Measurements from ENCODE around the gene GARIN5A. TPM values are rescaled to one million over a fixed set of nuclear protein-coding genes. Genes with fewer than 3 reads are reported as not detected.
A peak's percentile ranks its signal among the peaks of the same experiment; 100 is the strongest.
"Not testable (repeated sequence)": the region's sequence is repeated elsewhere in the genome, so short reads cannot be mapped to it uniquely, and the experiment has no call there.

The GARIN5A gene
- total RNA-seq, 1 experiment from 2014 or later: 0.23 TPM

GRCh38 chr19:50465000-50465399 is 11.6 kb downstream of the GARIN5A start:
- no peak for DNase-seq (ENCODE audit: low read depth)

GRCh38 chr19:50464348-50464747 is 12.3 kb downstream of the GARIN5A start:
- DNase-seq (ENCODE audit: low read depth): no peak

GRCh38 chr19:50462970-50463369 is 13.7 kb downstream of the GARIN5A start:
- DNase-seq (ENCODE audit: low read depth): no peak

- peak; percentile 58 for DNase-seq (ENCODE audit: low read depth)
Observed at GRCh38 chr19:50461066-50461875, 15.4 kb downstream of the GARIN5A start.

- DNase-seq (ENCODE audit: low read depth): peak; percentile 38
Observed at GRCh38 chr19:50460161-50460765, 16.4 kb downstream of the GARIN5A start.

- no peak for DNase-seq (ENCODE audit: low read depth)
Observed at GRCh38 chr19:50459638-50460037, 17.0 kb downstream of the GARIN5A start.

GRCh38 chr19:50459067-50459456 is 17.6 kb downstream of the GARIN5A start:
- no peak for DNase-seq (ENCODE audit: low read depth)

GRCh38 chr19:50458396-50459066 is 18.1 kb downstream of the GARIN5A start:
- DNase-seq (ENCODE audit: low read depth): no peak

GRCh38 chr19:50457300-50457699 is 19.3 kb downstream of the GARIN5A start:
- no peak for DNase-seq (ENCODE audit: low read depth)

GRCh38 chr19:50455992-50456391 is 20.7 kb downstream of the GARIN5A start:
- no peak for DNase-seq (ENCODE audit: low read depth)

- no peak for DNase-seq (ENCODE audit: low read depth)
Observed at GRCh38 chr19:50453243-50453642, 23.4 kb downstream of the GARIN5A start.

- DNase-seq (ENCODE audit: low read depth): no peak
Observed at GRCh38 chr19:50451223-50451534, 25.5 kb downstream of the GARIN5A start.

GRCh38 chr19:50450369-50451222 is 26.1 kb downstream of the GARIN5A start:
- no peak for DNase-seq (ENCODE audit: low read depth)

- peak; percentile 43 for DNase-seq (ENCODE audit: low read depth)
Observed at GRCh38 chr19:50449236-50449899, 27.3 kb downstream of the GARIN5A start.

GRCh38 chr19:50447750-50448149 is 28.9 kb downstream of the GARIN5A start:
- DNase-seq (ENCODE audit: low read depth): no peak

GRCh38 chr19:50447053-50447452 is 29.6 kb downstream of the GARIN5A start:
- no peak for DNase-seq (ENCODE audit: low read depth)

GRCh38 chr19:50444059-50444458 is 32.6 kb downstream of the GARIN5A start:
- DNase-seq (ENCODE audit: low read depth): no peak

GRCh38 chr19:50439130-50439529 is 37.5 kb downstream of the GARIN5A start:
- not testable (repeated sequence) for DNase-seq (ENCODE audit: low read depth)

- DNase-seq (ENCODE audit: low read depth): no peak
Observed at GRCh38 chr19:50437862-50438449, 38.7 kb downstream of the GARIN5A start.

GRCh38 chr19:50435627-50436026 is 41.0 kb downstream of the GARIN5A start:
- no peak for DNase-seq (ENCODE audit: low read depth)

GRCh38 chr19:50435221-50435620 is 41.4 kb downstream of the GARIN5A start:
- DNase-seq (ENCODE audit: low read depth): no peak

Measured in LHCN-M2 (cell line).